Lower lobe of right lung (tissue), 2 donors: ENCODE results near the gene RPTOR. TPM values are rescaled to one million over a fixed set of nuclear protein-coding genes. Genes with fewer than 3 reads are reported as not detected.

Experiments
- ATAC-seq, 2 donors: fragments of 200-7000 bp; cut with Tn5 transposase; one replicate each; pipeline ENCODE4 v1.9.1; 2020 to 2022; ENCODE audit warnings: mild to moderate bottlenecking in 2 of 2, moderate library complexity in 2 of 2
- DNase-seq: peaks from one replicate; pipeline ENCODE4 v3.0.0-alpha.2; 2020
- H3K27ac ChIP-seq: fragments of 200-600 bp; one replicate; pipeline ENCODE4 v1.8.0; 2022
- H3K27me3 ChIP-seq: fragments of 200-600 bp; one replicate; pipeline ENCODE4 v1.8.0; 2022; ENCODE audit warnings: low read depth
- H3K36me3 ChIP-seq: fragments of 200-600 bp; one replicate; pipeline ENCODE4 v1.8.0; 2022; ENCODE audit warnings: mild to moderate bottlenecking
- H3K4me1 ChIP-seq: fragments of 200-600 bp; one replicate; pipeline ENCODE4 v1.8.0; 2022
- H3K4me3 ChIP-seq: fragments of 200-600 bp; one replicate; pipeline ENCODE4 v1.8.0; 2022; ENCODE audit warnings: mild to moderate bottlenecking
- H3K9me3 ChIP-seq: fragments of 200-600 bp; one replicate; pipeline ENCODE4 v1.8.0; 2022
- intact Hi-C: fragments of 100-400 bp; cut with DNase I; formaldehyde crosslinking; loops from one replicate; pipeline ENCODE4 v1.11.0; 2022
- total RNA-seq: library from RNA; stranded (reverse); fragmentation: NEBNext Ultra II Directional; extraction: Animal tissue kit (Norgen Biotek cat#: 25700); gene quantifications from one replicate; pipeline ENCODE4 v1.2.1, GENCODE V29; 2021
- TF ChIP-seq, protein P1 (sequence below): fragments of 200-600 bp; IDR thresholded peaks from one replicate; pipeline ENCODE4 v1.8.0; 2022; ENCODE audit warnings: antibody characterized with exemption, mild to moderate bottlenecking
- donor health status: DM: no; HTN: yes; CAD: no; lungs with severe emphysema.

RPTOR gene
- total RNA-seq, 1 donor from 2014 or later: 34.0 TPM

DNA sequence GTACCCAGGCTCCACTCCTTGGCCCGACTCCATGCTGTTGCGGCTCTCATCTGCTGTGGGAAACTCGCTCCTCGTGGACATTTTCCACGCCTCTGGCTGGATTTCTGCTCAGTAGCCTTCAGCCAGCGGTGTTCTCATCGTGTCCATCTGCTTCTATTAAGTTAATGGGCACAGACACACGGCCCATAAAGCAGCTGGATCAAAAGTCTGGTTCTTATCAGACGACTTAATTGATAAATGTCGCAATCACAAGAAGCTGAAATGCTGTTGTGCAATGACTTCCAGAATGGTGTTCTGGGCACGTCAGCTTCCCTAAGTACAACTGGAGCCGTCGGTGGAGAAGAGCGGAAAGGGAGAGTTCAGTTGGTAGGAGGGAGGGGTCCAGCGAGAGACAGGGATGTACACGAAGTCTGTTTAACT, 235.3 kb downstream of the RPTOR start:
- Histone ChIP-seq H3K36me3 (peaks cover 10% of the 10 kb centered on the region), H3K27me3 (no peaks in the 10 kb centered on the region), H3K27ac (peak overlapping the region; percentile 44), H3K4me1 (peaks cover 46% of the 10 kb centered on the region), H3K4me3 (peak overlapping the region; percentile 6), H3K9me3 (no peaks in the 10 kb centered on the region)
- peak; percentile 72 to 80 for ATAC-seq
- intact Hi-C loops: no loop called here
- TF ChIP-seq, protein P1, sequence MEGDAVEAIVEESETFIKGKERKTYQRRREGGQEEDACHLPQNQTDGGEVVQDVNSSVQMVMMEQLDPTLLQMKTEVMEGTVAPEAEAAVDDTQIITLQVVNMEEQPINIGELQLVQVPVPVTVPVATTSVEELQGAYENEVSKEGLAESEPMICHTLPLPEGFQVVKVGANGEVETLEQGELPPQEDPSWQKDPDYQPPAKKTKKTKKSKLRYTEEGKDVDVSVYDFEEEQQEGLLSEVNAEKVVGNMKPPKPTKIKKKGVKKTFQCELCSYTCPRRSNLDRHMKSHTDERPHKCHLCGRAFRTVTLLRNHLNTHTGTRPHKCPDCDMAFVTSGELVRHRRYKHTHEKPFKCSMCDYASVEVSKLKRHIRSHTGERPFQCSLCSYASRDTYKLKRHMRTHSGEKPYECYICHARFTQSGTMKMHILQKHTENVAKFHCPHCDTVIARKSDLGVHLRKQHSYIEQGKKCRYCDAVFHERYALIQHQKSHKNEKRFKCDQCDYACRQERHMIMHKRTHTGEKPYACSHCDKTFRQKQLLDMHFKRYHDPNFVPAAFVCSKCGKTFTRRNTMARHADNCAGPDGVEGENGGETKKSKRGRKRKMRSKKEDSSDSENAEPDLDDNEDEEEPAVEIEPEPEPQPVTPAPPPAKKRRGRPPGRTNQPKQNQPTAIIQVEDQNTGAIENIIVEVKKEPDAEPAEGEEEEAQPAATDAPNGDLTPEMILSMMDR: no peak
- no peak for DNase-seq

DNA sequence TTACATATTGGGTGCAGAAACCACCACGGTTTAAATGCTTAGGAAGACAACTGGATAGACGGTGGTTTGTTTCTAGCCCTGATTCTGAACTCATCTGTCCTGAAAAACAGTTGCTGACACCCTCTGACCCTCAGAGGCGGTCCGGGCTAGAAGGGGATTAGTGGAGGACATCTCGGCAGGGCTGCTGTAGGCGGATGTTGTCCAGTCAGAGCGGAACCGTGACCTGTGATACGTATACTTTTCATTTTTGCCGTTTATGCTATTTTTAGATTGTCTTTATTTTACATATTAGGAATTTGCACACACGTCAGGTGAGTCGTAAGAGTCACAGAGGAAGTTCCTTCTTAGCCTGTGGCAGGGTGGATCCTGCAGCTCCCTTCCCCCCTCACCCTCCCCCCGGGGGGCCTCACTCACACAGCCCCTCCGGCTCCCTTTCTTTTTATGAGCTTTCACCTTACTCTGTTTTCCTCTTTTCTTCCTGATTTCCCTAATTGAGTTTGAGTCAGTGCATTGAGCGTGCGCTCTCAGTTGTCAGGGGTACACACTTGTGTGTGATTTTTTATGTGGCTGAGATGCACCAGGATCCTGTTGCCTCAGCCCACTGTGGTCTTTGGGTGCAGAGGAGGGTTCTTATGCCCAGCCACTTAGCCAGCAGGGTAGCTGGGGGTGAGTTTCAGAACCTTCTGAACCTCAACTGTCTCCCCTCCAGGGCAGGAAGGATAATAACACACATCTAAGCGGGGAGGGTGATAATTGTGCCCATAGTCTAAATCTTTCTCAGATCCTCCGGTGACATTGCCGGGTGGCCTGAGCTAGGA, 236.0 kb downstream of the RPTOR start:
- Histone ChIP-seq H3K4me1 (peaks cover 46% of the 10 kb centered on the region), H3K27me3 (no peaks in the 10 kb centered on the region), H3K36me3 (peaks cover 10% of the 10 kb centered on the region), H3K9me3 (no peaks in the 10 kb centered on the region), H3K4me3 (peak overlapping the region; percentile 6), H3K27ac (peak overlapping the region; percentile 44)
- intact Hi-C loops: no loop called here
- DNase-seq (no peak), ATAC-seq (peak; percentile 51 to 69)
- TF ChIP-seq, protein P1: no peak

DNA sequence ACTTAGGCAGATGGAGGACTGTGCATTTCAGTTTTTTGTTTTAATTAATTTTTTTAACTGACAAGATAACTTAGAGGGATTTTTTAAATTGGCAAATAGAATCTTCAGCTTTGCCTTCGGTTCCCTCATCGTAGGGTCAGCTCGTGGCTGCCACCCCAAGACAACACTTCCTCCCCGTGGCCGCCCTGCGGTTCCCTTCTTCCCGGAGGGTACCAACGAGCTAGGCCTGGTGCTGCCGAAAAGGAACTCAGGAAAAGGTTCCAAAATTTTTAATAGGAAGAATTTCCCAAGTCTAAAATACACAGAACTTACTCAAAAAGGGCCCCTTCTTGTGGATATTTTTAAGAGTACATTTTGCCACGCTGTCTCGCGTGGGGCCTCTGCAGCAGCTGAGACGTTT, 236.6 kb downstream of the RPTOR start:
- intact Hi-C loops: no loop called here
- peaks cover 46% of the 10 kb centered on the region for H3K4me1 ChIP-seq

DNA sequence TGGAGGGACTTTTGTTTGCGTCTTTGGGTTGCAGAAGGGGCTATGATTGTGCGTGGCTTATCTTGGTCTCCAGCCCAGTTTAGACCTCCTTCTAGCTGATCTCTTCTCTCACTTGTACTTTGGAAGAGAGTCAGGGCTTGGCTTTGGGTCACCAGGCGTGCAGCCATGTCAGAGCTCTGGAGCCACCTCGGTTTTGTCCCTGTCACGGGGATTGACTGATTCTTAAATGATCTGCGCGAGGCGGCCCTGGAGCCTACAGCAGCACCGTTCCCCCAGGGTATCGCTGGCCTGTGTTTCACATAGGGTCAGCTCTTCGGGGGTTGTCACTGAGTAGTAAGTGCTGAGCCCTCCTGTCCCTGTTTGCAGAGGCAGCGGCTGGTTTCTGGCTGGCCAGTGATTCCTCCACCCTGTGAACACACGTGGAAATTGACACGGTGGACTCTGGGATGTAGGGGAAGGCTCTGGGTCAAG, 237.2 kb downstream of the RPTOR start:
- Histone ChIP-seq H3K9me3 (no peaks in the 10 kb centered on the region), H3K27me3 (no peaks in the 10 kb centered on the region), H3K4me3 (no peak overlapping the region), H3K27ac (no peak overlapping the region), H3K36me3 (peaks cover 10% of the 10 kb centered on the region), H3K4me1 (peaks cover 46% of the 10 kb centered on the region)
- TF ChIP-seq, protein P1: no peak
- ATAC-seq: no peak
- no peak for DNase-seq
- intact Hi-C loops: no loop called here

More for the DNA sequence above, 236.6 kb downstream of the RPTOR start:
- DNase-seq (peak; percentile 70), ATAC-seq (no peak)
- TF ChIP-seq, protein P1: no peak
- H3K27ac ChIP-seq: peak overlapping the region; percentile 44
- no peaks in the 10 kb centered on the region for H3K9me3 ChIP-seq
- H3K4me3 ChIP-seq: no peak overlapping the region
- H3K36me3 ChIP-seq: peaks cover 10% of the 10 kb centered on the region
- H3K27me3 ChIP-seq: no peaks in the 10 kb centered on the region

GRCh38 chr17:80782536-80783427, 238.1 kb downstream of the RPTOR start:
- Histone ChIP-seq H3K36me3 (peaks cover 10% of the 10 kb centered on the region), H3K27ac (no peak overlapping the region), H3K9me3 (no peaks in the 10 kb centered on the region), H3K4me3 (no peak overlapping the region), H3K27me3 (no peaks in the 10 kb centered on the region), H3K4me1 (peaks cover 46% of the 10 kb centered on the region)
- intact Hi-C loops: no loop called here
- TF ChIP-seq, protein P1: no peak
- DNase-seq (no peak), ATAC-seq (no peak)
